Fibroblast of the conjunctiva (primary cell): ENCODE data around the gene SP140.
"Not testable (repeated sequence)": the region's sequence is repeated elsewhere in the genome, so short reads cannot be mapped to it uniquely, and the experiment has no call there.

ENCODE experiments used
- DNase-seq: peaks from one replicate; pipeline ENCODE4 v3.0.0-alpha.2; 2010; ENCODE audit warnings: low read depth

Gene SP140

DNA sequence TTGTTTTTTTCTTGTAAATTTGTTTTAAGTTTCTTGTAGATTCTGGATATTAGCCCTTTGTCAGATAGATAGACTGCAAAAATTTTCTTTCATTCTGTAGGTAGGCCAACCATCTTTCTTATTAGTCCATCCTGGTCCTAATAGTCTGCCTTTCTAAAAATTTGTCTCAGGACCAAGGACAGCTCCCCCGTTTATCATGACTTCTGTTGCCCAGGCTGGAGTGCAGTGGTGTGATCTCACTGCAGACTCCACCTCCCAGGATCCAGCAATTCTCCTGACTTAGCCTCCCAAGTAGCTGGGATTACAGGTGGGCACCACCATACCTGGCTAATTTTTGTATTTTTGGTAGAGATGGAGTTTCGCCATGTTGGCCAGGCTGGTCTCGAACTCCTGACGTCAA is 63.8 kb downstream of the SP140 start:
- not testable (repeated sequence) for DNase-seq

DNA sequence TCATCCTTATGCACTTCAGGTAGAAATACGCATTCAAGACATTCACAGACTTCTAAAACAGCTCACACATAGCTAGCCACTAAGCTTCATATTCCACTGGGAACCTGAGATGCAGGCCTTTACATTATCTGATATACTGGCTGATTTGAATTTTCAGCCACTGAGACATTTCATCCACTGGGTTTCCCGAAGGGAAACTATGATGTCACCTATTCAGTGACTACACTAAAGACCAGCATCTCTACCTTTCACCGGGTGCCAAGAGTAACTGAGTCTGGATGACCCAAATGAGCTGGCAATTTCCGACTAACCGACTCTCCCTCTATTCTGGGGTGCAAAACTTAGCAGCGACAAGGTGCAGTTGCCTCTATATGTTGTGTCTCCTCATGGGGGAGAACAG is 69.7 kb downstream of the SP140 start:
- no peak for DNase-seq

GRCh38 chr2:230296917-230297316 is 71.4 kb downstream of the SP140 start:
- DNase-seq: no peak

DNA sequence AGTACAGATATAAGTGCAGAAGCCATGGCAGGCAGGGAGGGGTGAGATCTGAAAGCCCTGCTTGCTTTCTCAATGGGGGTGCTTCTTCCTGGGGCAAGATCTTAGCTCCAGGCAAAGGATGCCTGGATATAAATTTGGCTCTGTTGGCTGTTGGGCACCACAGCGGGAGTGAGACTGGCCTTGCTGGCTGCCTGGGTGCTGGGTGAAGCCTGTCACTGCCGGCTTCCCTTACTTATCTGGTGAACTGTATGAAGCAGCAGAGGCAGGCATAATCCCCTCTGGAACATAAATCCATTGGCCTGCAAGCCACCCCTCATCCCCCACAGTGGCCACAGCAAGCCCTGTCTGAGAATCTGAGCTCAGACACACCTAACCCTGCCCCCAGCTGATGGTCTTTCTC is 74.1 kb downstream of the SP140 start:
- DNase-seq: no peak

DNA sequence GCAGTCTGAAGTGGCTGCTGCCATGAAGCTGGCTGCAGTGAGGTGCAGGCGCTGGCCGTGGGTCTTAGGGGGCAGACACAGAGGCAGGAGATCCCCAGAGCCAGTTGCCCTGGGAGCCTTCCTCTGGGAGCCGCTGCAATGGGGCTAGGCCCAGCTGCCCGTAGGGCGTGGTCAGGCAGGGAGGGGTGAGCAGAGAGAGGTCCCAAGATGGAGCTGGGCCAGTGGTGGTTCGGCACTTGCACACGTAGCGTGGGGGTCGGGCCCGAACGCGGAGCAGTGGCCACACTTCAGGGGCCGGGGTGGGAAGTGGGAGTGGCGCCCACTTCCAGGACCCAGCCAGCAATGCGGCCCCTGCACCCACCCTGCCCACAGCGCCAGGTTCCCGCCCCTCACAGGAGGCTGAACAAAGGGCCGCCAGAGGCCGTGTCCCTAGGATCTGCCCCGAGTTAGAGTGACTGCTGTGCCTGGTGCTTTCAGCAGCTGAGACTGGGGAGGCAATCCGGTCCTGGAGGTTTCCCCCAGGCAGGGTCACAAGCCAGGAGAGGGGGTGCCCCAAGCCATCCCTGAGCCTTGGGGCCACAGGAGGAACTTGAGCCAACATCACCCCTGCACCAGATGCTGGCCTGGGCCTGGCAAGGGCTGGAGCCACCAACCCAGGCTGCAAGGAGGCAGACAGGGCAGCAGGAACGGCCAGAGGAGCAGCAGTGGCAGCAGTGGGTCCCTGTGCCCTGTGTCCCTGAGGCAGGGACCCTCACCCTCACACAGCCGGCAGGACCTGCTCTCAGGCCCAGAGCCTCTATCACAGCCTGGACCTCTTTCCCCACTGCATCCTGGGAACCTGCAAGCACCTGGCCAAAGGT is 80.1 kb downstream of the SP140 start:
- no peak for DNase-seq

- DNase-seq: no peak
These were observed 80.9 kb downstream of the SP140 start for GRCh38 chr2:230306474-230306873.

DNA sequence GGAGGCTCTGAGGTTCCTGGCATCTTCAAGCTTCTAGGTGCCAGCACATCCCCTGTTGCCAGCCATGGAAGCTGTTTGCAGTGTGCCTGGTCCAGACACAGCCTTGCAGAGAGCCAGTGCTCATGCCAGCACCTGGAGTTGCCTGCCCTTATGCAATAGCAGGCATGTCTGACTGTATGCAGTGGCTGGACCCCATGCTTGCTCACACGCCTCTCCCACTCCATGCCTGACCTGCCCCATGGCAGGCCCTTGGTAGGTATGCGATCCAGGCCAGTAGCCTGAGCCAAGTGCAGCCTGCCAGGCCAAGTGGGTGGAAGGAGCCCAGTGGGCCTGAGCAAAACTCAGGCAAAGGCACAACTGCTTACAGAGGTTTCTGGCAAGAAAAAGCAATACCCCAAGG is 81.9 kb downstream of the SP140 start:
- no peak for DNase-seq

DNA sequence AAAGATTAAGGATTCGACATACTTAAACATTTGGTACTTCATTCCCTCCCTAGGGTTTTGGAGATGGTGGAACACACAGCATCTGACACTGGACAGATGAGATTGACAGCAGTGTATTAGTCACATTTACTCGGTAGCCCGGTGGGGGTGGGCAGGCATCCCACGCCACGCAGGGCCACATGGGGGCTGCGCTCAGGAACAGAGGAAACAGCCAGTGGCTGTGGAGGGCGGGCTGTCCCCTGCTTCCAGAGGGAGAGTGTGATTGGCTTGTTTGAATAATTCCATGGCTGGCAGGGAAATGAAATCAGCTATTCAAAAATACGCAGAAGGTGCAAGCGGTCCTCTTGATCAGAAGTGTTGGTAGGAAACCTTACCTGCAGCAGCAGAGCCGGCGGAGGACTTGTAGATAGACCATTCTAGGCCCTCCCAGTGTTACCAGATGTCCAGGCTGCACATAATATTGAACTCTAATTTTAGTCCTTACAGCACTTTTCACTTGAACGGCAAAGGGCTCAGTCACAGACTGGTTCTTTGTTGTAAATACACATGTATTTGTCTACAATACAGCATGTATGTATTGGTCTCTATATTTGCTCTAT is 83.0 kb downstream of the SP140 start:
- no peak for DNase-seq

- not testable (repeated sequence) for DNase-seq
These were observed 85.3 kb downstream of the SP140 start for GRCh38 chr2:230310792-230311191.

DNA sequence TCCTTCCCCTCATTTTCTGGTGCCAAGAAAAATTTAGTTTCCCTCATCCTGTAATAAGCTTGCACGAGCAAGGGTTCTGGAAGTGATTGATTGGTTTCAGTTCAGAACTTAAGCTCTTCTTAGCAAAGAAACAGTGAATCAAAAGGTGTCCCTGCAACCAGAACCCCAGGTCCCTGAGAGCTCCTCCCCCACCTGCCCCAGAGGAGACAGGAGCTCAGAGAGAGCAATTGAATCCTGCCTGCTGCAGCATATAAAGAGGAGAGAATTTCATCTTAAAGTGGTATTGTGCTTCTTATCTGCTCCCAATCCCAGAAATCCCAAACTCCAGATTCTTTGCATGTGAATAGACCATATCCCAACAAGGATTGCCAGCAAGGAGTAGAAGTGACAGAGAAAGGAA is 86.1 kb downstream of the SP140 start:
- DNase-seq: not testable (repeated sequence)

- DNase-seq: no peak
These were observed 87.1 kb downstream of the SP140 start for GRCh38 chr2:230312638-230313037.

DNA sequence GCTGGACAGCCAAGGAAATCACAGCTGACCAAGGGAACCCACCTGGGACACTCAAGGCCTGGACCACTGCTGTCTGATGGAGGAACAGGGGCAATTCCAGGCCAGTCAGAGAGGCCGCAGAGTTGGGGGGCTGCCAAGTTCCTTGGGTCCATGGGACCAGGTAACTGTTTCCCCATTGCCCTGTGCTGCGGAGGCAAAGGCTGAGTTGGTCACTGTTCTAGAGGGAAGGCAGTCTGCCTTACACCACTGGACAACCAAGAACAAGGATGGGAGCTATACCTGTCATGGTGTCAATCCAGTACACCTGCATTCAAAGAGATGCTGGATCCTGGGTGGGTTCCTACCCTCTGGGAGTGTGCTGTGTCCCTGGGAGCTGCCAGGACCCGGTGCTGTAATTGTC is 91.8 kb downstream of the SP140 start:
- no peak for DNase-seq

GRCh38 chr2:230318190-230319121 is 92.9 kb downstream of the SP140 start:
- DNase-seq: no peak

- no peak for DNase-seq
These were observed 93.8 kb downstream of the SP140 start for GRCh38 chr2:230319211-230319862.

DNA sequence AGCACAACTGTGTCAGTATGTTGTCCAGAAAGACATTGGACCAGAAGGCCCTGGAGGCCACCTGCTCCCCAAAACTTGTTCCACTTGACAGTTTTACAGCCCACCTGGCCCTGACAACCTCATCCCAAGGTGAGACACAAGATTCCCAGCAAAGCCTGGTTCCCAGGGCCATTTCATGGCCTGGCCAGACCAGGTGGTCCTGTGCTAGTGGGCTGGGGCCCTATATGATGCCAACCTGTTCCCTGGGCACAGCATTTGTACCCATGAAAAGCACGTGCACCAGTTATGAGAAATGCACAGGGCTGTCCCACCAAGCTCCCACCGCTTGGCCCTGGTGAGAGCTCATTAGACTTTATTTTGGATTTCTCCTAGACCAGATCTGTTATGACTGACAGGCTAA is 95.5 kb downstream of the SP140 start:
- no peak for DNase-seq

DNA sequence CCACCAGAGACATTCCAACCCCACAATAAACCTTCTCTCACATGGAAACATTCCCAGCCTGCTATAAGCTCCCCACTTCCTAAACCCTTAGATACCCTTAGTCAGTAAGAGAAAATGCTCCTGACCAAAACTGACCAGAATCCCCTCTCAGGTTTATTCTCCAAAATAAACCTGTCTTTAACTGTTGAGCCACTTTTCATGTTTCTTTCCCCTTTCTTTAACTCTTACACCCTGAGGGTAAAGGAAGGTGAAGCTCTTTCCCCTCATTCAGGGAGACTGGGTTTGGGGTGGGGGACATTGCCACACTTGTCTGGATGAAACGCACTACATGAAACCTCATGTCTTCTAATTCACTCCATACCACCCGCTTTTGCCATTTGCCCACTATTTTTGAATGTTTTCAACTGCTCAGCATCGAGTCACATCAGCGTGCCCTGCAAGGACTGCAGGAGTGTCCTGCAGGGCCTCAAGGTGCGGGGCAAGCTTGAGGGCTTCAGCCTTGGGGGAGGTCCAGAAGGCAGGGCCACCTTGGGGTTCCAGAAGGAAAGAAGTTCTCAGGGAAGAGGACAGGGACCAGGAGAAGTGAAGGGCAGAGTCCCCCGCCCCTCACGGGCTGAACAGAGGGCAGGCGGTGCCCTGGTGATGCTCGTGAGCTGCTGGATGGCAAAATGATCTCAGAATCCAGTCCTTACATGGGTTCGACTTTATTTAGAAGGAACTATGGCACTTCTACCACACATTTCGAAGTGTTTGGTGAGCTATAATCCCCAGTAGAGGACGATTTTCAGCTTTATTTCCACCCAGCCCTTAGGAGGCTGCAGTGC is 97.2 kb downstream of the SP140 start:
- DNase-seq: no peak

- DNase-seq: no peak
These were observed 98.0 kb downstream of the SP140 start for GRCh38 chr2:230323385-230324106.

GRCh38 chr2:230324503-230324902 is 99.0 kb downstream of the SP140 start:
- no peak for DNase-seq

DNA sequence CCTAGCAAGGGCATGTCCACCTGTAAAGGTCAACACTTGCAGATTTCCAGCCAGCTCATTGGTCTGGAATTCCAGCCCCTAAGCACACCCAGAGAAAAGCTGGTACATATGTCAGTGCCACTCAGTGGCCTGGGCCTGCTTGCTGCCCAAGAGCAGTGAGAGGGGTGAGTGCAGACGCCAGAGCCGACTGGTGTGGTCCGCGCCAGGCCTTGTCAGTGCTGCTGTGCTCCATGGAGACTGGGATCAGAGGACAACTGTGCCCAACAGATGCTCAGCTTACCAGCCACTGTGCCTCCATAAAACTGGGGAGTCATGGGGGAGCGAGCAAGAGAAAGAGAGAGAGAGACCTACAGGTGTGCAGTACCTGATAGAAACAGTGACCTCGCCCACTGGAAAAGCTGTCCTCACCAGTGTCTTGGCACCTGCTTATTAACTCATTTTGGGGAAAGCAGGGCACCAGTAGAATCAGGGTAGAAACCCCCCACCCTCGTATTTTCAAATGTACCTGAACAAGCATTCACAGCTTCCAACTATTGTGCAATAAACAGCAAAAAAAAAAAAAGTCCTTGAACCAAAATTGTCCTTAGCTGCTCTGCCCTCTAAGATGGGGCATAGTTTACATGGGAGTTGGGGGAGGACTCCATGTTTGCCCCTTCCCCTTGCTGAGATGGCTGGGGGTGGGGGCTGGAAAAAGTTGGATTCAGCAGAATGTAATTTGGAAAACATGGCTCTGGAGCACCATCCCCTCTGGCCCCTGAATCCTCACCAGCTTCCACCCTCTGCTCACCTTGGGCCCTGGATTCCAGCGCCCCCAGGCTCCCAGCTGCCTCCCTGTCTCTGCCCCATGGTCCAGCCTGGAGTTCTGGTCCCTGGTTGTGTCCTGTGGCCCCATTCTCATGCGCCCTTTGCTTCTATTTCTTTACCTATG is 100.0 kb downstream of the SP140 start:
- no peak for DNase-seq
